Activated T-helper 2 cell treated with anti-CD3 and anti-CD28 coated beads, Interferon-gamma antibody, Interleukin-2, Interleukin-4, amounts not matched to agents 10 μg/mL and 5 μg/mL and 100 μg/mL, durations not matched to agents 14 hours and 24 hours and 36 hours (primary cell): ENCODE results near the gene KIAA1586. TPM values are rescaled to one million over a fixed set of nuclear protein-coding genes. Genes with fewer than 3 reads are reported as not detected.
A peak's percentile ranks its signal among the peaks of the same experiment; 100 is the strongest.

Source experiments
- DNase-seq: peaks from one replicate; pipeline ENCODE4 v3.0.0; 2021; ENCODE audit warnings: low spot score
- H3K27ac Mint-ChIP-seq: one replicate; pipeline ENCODE4 v1.8.0; 2021; ENCODE audit warnings: mixed read lengths
- H3K27me3 Mint-ChIP-seq: one replicate; pipeline ENCODE4 v1.8.0; 2021; ENCODE audit warnings: low read depth, mixed read lengths
- H3K36me3 Mint-ChIP-seq: one replicate; pipeline ENCODE4 v1.8.0; 2021; ENCODE audit warnings: low read depth, mixed read lengths
- H3K4me1 Mint-ChIP-seq: one replicate; pipeline ENCODE4 v1.8.0; 2021; ENCODE audit warnings: low read depth, mixed read lengths
- H3K4me3 Mint-ChIP-seq: one replicate; pipeline ENCODE4 v1.8.0; 2021; ENCODE audit warnings: low read depth, mild to moderate bottlenecking, moderate library complexity, mixed read lengths
- H3K9me3 Mint-ChIP-seq: one replicate; pipeline ENCODE4 v1.8.0; 2021; ENCODE audit warnings: mixed read lengths
- intact Hi-C: fragments of 100-400 bp; cut with micrococcal nuclease; formaldehyde crosslinking; loops from one replicate; pipeline ENCODE4 v1.15.1; 2023
- total RNA-seq: library from RNA; stranded (reverse); gene quantifications from 2 replicates; pipeline ENCODE4 v1.2.3, GENCODE V29; 2022

The KIAA1586 gene
- total RNA-seq, 1 donor from 2014 or later: 13.1 TPM

- Mint-ChIP-seq H3K36me3 (peaks cover 34% of the 10 kb centered on the region), H3K27ac (no peak overlapping the region), H3K27me3 (no peaks in the 10 kb centered on the region), H3K4me1 (peaks cover 6% of the 10 kb centered on the region), H3K9me3 (no peaks in the 10 kb centered on the region), H3K4me3 (no peak overlapping the region)
- DNase-seq: no peak
- intact Hi-C loops: no loop called here
Observed at GRCh38 chr6:57064809-57065208, 18.3 kb downstream of the KIAA1586 start.

DNA sequence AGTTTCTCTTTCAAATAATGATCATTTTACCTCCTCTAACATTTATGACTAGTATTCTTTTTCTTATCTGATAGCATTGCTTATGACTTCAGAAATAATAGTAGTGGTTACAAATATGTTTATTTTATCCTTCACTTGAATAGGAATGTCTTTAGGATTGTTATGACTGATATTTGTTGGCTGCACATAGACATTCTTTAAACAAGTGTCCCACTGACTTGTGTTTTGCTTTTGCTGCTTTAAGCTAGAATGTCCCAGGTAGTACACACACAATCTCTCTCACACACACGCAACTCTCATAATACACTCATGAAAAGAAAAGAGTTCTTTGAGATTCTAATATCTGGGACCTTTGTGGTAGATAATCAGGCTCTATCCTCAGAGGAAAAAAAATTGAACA, 21.6 kb downstream of the KIAA1586 start:
- no peaks in the 10 kb centered on the region for H3K9me3 Mint-ChIP-seq
- peaks cover 6% of the 10 kb centered on the region for H3K4me1 Mint-ChIP-seq
- no peaks in the 10 kb centered on the region for H3K27me3 Mint-ChIP-seq
- intact Hi-C loops: no loop called here
- peaks cover 14% of the 10 kb centered on the region for H3K36me3 Mint-ChIP-seq
- no peak for DNase-seq
- no peak overlapping the region for H3K4me3 Mint-ChIP-seq
- H3K27ac Mint-ChIP-seq: no peak overlapping the region

DNA sequence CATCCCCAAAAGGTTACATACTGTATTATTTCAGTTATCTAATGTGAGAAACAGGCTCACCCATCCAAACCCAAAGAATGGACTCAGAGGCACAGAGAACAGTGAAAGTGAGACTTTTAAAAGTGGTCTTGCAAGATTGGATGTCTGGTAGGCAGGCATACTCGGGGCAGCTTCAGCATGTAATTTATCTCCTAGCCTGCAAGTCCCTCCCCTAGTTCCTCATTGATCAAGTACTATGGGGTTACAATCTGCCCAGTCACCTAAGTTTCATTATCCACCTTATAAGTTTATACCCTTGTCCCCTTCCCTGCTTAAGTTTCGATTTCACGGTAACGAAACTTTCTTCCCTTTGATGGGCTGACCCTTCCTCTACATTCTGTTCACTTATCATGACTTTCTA, 22.7 kb downstream of the KIAA1586 start:
- Mint-ChIP-seq H3K9me3 (no peaks in the 10 kb centered on the region), H3K4me3 (no peak overlapping the region), H3K4me1 (peaks cover 6% of the 10 kb centered on the region), H3K27me3 (no peaks in the 10 kb centered on the region), H3K27ac (no peak overlapping the region), H3K36me3 (peaks cover 13% of the 10 kb centered on the region)
- intact Hi-C loops: no loop called here
- no peak for DNase-seq

DNA sequence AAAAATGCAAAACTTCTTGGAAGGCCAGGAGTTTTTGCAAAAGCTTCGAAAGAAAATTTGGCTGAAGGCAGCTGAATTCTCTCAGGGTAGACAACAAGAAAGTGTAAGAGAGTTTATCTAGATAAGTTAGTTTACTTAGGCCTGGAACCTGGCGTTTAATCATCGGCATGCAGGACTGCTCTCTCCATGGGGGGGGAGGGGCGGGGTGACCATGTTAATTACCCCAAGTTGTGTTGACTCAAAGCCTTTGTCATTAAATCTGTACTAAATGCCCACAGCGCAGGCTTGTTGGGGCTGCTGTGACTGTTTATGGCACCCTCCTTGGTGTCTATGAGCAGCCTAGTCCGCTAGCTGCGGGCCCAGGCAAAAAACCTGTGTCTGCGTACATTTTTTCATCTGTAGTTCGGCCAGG, 23.4 kb downstream of the KIAA1586 start:
- intact Hi-C loops: no loop called here
- no peak overlapping the region for H3K4me3 Mint-ChIP-seq
- no peak for DNase-seq
- H3K4me1 Mint-ChIP-seq: peaks cover 2% of the 10 kb centered on the region
- no peaks in the 10 kb centered on the region for H3K9me3 Mint-ChIP-seq
- peaks cover 11% of the 10 kb centered on the region for H3K36me3 Mint-ChIP-seq
- H3K27me3 Mint-ChIP-seq: no peaks in the 10 kb centered on the region
- H3K27ac Mint-ChIP-seq: no peak overlapping the region

- H3K27me3 Mint-ChIP-seq: no peaks in the 10 kb centered on the region
- no peaks in the 10 kb centered on the region for H3K9me3 Mint-ChIP-seq
- intact Hi-C loops: no loop called here
- DNase-seq: no peak
- H3K4me1 Mint-ChIP-seq: no peaks in the 10 kb centered on the region
- H3K4me3 Mint-ChIP-seq: no peak overlapping the region
- peaks cover 3% of the 10 kb centered on the region for H3K36me3 Mint-ChIP-seq
- H3K27ac Mint-ChIP-seq: no peak overlapping the region
Observed at GRCh38 chr6:57072108-57072507, 25.6 kb downstream of the KIAA1586 start.

- intact Hi-C loops: no loop called here
- H3K4me3 Mint-ChIP-seq: no peak overlapping the region
- no peak overlapping the region for H3K27ac Mint-ChIP-seq
- H3K27me3 Mint-ChIP-seq: no peaks in the 10 kb centered on the region
- no peaks in the 10 kb centered on the region for H3K9me3 Mint-ChIP-seq
- peaks cover 10% of the 10 kb centered on the region for H3K36me3 Mint-ChIP-seq
- H3K4me1 Mint-ChIP-seq: peaks cover 3% of the 10 kb centered on the region
- no peak for DNase-seq
Observed at GRCh38 chr6:57074383-57074782, 27.9 kb downstream of the KIAA1586 start.

DNA sequence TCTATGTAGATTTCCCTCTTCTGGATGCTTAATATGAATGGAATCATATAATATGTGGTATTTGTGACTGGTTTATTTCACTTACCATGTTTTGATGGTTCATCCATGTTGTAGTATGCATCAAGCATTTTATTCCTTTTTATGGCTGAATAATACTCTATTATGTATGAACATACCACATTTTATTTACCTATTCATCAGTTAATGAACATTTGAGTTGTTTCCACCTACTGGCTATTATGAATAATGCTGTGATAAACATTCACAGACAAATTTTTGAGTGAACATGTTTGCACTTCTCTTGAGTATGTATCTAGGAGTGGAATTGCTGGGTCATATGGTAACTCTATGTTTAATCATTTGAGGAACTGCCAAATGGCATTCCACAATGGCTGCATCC, 28.6 kb downstream of the KIAA1586 start:
- Mint-ChIP-seq H3K4me1 (peaks cover 3% of the 10 kb centered on the region), H3K4me3 (no peak overlapping the region), H3K9me3 (peaks cover under 1% of the 10 kb centered on the region), H3K27ac (no peak overlapping the region), H3K36me3 (peaks cover 10% of the 10 kb centered on the region), H3K27me3 (no peaks in the 10 kb centered on the region)
- intact Hi-C loops: no loop called here
- no peak for DNase-seq

- Mint-ChIP-seq H3K27me3 (no peaks in the 10 kb centered on the region), H3K4me1 (peaks cover 3% of the 10 kb centered on the region), H3K27ac (no peak overlapping the region), H3K4me3 (no peak overlapping the region), H3K9me3 (peaks cover 8% of the 10 kb centered on the region), H3K36me3 (peaks cover 17% of the 10 kb centered on the region)
- no peak for DNase-seq
- intact Hi-C loops: no loop called here
Observed at GRCh38 chr6:57078531-57079207, 32.2 kb downstream of the KIAA1586 start.

DNA sequence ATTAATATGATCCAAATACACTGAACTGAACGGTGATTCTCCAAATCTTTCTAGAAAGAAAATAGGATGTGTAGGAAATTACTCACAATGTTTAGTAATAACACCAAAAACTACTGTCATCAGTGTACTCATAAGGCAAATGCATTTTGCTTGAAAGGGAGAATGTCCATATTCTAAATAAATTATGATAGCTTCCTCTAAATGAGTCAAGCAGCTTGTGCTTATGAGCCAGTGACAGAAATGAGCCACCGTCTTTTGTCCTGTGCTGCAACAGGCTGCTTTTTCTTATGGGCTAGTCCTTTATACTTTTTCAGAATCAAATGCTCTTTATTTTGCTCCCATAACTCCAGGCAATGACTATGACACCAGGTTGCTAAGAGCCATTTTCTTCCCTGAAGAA, 39.0 kb downstream of the KIAA1586 start:
- no peak overlapping the region for H3K27ac Mint-ChIP-seq
- no peak overlapping the region for H3K4me3 Mint-ChIP-seq
- H3K36me3 Mint-ChIP-seq: peaks cover 3% of the 10 kb centered on the region
- peaks cover 9% of the 10 kb centered on the region for H3K4me1 Mint-ChIP-seq
- no peaks in the 10 kb centered on the region for H3K27me3 Mint-ChIP-seq
- intact Hi-C loops: no loop called here
- DNase-seq: no peak
- peaks cover 3% of the 10 kb centered on the region for H3K9me3 Mint-ChIP-seq

GRCh38 chr6:57086843-57087242, 40.4 kb downstream of the KIAA1586 start:
- Mint-ChIP-seq H3K27ac (no peak overlapping the region), H3K27me3 (no peaks in the 10 kb centered on the region), H3K4me3 (no peak overlapping the region), H3K4me1 (peaks cover 15% of the 10 kb centered on the region), H3K9me3 (no peaks in the 10 kb centered on the region), H3K36me3 (peaks cover 7% of the 10 kb centered on the region)
- no peak for DNase-seq
- intact Hi-C loops: no loop called here

GRCh38 chr6:57087916-57088315, 41.4 kb downstream of the KIAA1586 start:
- peaks cover 24% of the 10 kb centered on the region for H3K4me1 Mint-ChIP-seq
- no peak for DNase-seq
- H3K4me3 Mint-ChIP-seq: no peak overlapping the region
- intact Hi-C loops: no loop called here
- H3K27ac Mint-ChIP-seq: no peak overlapping the region
- H3K36me3 Mint-ChIP-seq: peaks cover 15% of the 10 kb centered on the region
- H3K9me3 Mint-ChIP-seq: no peaks in the 10 kb centered on the region
- H3K27me3 Mint-ChIP-seq: no peaks in the 10 kb centered on the region

GRCh38 chr6:57089265-57089664, 42.8 kb downstream of the KIAA1586 start:
- Mint-ChIP-seq H3K36me3 (peaks cover 23% of the 10 kb centered on the region), H3K27ac (peak overlapping the region; percentile 81), H3K4me3 (peak overlapping the region; percentile 73), H3K4me1 (peaks cover 35% of the 10 kb centered on the region), H3K27me3 (no peaks in the 10 kb centered on the region), H3K9me3 (no peaks in the 10 kb centered on the region)
- intact Hi-C loops: loop anchor here (1.0 kb wide), 4 partner anchors 43 to 227 kb away; partner anchors contain the start of genes BAG2 and KIAA1586
- DNase-seq: no peak

- H3K36me3 Mint-ChIP-seq: peaks cover 23% of the 10 kb centered on the region
- peaks cover 36% of the 10 kb centered on the region for H3K4me1 Mint-ChIP-seq
- no peaks in the 10 kb centered on the region for H3K27me3 Mint-ChIP-seq
- H3K4me3 Mint-ChIP-seq: peak within 1 kb of the TSS; percentile 73
- DNase-seq: peak; percentile 95
- intact Hi-C loops: loop anchor here (1.0 to 10.0 kb wide), 6 partner anchors 44 to 226 kb away; partner anchors contain the start of genes BAG2, BEND6, KIAA1586 and RAB23
- peak within 1 kb of the TSS; percentile 81 for H3K27ac Mint-ChIP-seq
- H3K9me3 Mint-ChIP-seq: no peaks in the 10 kb centered on the region
Observed at GRCh38 chr6:57089687-57090457, 43.4 kb downstream of the KIAA1586 start, which contains the start of gene ZNF451. ZNF451 (plus strand) TSS chr6:57090188; CDS start chr6:57090254, 66 bp downstream.
